C4-2B (cell line): ENCODE measurements around the gene CRP.

Source experiments
- CTCF ChIP-seq: fragments of 450-650 bp; conservative IDR thresholded peaks from 2 replicates; pipeline ENCODE4 v1.5.1; 2017; ENCODE audit warnings: mild to moderate bottlenecking
- ZFX ChIP-seq: fragments of 450-650 bp; IDR thresholded peaks from 2 replicates; pipeline ENCODE4 v1.6.1; 2017

GRCh38 chr1:159705251-159705903 lies 9.0 kb downstream of the CRP start:
- TF ChIP-seq CTCF = no peak
- no peak for TF ChIP-seq ZFX
